GM18526 (cell line): ENCODE results near the gene SGCB.

Experiments
- POLR2A ChIP-seq: IDR thresholded peaks from 3 replicates; pipeline ENCODE4 v1.6.1; 2011; ENCODE audit not compliant: insufficient read length; ENCODE audit errors: extremely low read depth

Gene SGCB

DNA sequence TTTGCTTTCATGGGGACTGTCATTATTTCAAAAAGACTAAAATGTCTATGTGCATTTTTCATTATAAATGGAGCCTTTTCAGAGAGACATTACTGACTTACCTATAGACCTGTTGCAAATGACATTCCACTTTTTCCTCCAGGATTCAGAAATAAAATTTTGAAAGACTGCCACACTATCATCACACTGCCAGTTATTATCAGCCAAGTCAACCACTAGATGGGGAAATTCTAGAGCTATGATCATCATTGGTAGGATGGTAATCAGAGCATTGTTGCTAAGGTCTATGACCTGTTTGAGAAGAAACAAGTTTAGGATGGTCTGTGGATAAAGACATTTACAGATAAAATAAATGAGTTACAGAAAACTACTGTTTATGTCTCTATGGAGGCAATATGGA, 40.5 kb downstream of the SGCB start:
- no peak for TF ChIP-seq POLR2A

DNA sequence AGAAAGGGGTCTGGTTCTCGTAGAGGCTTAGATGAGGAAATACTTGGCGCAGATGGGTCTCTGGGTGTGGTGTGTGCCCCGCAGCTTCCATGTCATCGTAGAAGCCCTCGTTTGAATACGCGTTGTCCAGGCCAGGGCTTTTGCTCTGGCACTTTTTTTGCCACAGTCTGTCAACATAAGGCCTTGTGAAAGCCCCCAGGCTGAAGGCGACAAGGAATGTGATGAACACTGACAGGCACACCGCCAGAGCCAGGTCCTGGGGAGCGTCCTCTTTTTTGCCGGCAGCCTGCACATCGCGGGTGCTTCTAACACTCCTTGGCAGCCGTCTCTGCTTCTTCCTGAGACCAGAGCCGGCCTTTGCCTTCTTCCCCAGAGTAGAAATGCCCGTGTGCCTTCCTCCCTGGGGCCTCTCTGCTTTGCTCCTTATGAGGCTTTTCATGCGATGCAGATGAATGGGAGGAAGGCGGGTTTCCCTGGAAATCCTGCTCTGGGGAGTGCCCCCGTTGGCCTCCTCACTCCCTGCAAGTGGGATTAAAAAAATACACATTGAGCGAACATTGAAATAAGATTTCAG, 42.4 kb downstream of the SGCB start:
- TF ChIP-seq POLR2A: no peak
